ENCODE results near the gene RELL2.

DNA sequence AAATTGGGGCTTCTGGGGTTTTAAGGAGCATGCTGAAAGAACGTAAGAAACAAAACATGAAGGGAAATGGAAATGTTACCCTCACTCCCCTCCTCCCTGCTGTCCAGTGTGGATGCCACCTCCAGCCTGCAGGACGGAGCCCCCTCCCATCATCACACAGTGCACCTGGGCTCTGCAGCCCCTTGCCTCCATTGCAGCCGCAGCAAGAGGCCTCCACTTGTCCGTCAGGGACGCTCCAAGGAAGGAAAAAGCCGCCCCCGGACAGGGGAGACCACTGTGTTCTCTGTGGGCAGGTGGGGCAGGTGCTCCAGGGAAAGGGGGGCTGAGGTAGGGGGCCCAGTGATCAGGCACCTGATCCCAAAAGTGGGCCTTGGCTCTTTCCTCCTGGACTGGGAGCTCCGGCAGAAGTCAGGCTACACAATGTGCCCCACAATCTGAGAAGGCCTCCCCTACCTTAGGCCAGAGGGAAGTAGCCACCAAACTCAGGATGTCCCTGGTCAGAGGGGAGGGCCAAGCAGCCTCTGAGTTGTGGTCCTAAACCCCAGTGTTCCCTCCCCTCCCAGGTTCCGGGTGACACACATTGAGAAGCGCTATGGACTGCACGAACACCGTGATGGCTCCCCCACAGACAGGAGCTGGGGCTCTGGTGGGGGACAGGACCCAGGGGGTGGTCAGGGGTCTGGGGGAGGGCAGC, 2.7 kb downstream of the RELL2 start:
- TF ChIP-seq CREB1 (IDR thresholded peaks at IDR 0.05; ENCODE audit: low read depth) (no peak), RAD21 (IDR thresholded peaks at IDR 0.05; ENCODE audit: low read depth) (no peak), YY1 (IDR thresholded peaks at IDR 0.05; ENCODE audit: low read depth) (no peak), CEBPB (IDR thresholded peaks at IDR 0.05) (no peak), EP300 (IDR thresholded peaks at IDR 0.05; ENCODE audit: borderline replicate concordance) (no peak), NFIC (IDR thresholded peaks at IDR 0.05) (no peak)
- TF ChIP-seq, protein P1, sequence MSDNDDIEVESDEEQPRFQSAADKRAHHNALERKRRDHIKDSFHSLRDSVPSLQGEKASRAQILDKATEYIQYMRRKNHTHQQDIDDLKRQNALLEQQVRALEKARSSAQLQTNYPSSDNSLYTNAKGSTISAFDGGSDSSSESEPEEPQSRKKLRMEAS (IDR thresholded peaks at IDR 0.05), result no peak
